ENCODE measurements around the gene CPVL. TPM values are rescaled to one million over a fixed set of nuclear protein-coding genes. Genes with fewer than 3 reads are reported as not detected.

CPVL gene
- total and polyA plus RNA-seq, 2 donors (not counting 1 experiment from before 2014, with no cell fraction given) = 2.6 TPM; not detected in 1

DNA sequence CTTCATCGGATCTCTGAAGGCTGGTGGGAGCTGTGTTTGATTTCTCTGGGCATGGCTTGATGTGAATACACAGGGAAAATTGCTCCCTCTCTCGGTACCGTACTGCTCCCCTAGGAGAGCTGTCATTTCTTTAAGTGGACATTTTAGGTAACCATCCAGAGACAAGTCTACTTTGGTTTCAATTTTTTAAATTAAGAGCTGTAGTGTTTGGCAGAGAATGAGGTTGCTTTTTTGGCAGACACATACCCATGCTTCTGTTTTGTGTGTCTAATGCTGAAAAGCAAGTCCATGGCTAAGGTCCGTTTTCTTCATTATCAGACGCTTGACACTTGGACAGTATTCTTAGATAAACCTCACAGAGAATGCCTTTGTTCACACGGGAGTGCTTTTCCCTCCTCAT lies 127.0 kb downstream of the CPVL start:
- intact Hi-C loops (cut with micrococcal nuclease) = no loop called here
- Mint-ChIP-seq H3K9me3 (ENCODE audit: insufficient read depth) (peaks cover 5% of the 10 kb centered on the region), H3K27ac (no peak overlapping the region), H3K27me3 (peaks cover 4% of the 10 kb centered on the region), H3K4me3 (no peak overlapping the region), H3K4me1 (no peaks in the 10 kb centered on the region)
- no peak overlapping the region for H3K4me3 ChIP-seq (ENCODE audit: control extremely low read depth in 1 of 5, extremely low read depth in 1 of 5, insufficient read depth in 1 of 5, low read depth in 2 of 5, low read length in 4 of 5)
- WGBS (ENCODE audit: insufficient coverage) = 94% methylated on average over 5 of the region's 6 CpGs
- ATAC-seq (ENCODE audit: low read depth) (no peak), DNase-seq (no peak)
- no peak overlapping the region for H2AFZ ChIP-seq (ENCODE audit: insufficient read depth, low read depth, low read length, poor library complexity, severe bottlenecking)
- TF ChIP-seq CTCF (IDR thresholded peaks at IDR 0.05) = no peak
- no peak for TF ChIP-seq EZH2 (IDR thresholded peaks at IDR 0.05; ENCODE audit: borderline replicate concordance, insufficient read depth, low read depth, low read length, poor library complexity, severe bottlenecking)
- H4K20me1 ChIP-seq (ENCODE audit: control insufficient read depth, insufficient read depth, low read length, poor library complexity, severe bottlenecking) = no peaks in the 10 kb centered on the region
- H3K4me2 ChIP-seq (replicated peaks; ENCODE audit: low read depth, low read length, poor library complexity, severe bottlenecking) = no peak overlapping the region
- no peak overlapping the region for H3K9ac ChIP-seq (ENCODE audit: low read length)
- H3K27ac ChIP-seq (ENCODE audit: low read length in 2 of 2) = no peak overlapping the region
- peaks cover 0 to 2% (median 0%) of the 10 kb centered on the region in 4 experiments for H3K27me3 ChIP-seq (replicated peaks in 1 of 4; ENCODE audit: control extremely low read depth in 1 of 4, control insufficient read depth in 3 of 4, insufficient read depth in 4 of 4, low read length in 3 of 4)
- H3K79me2 ChIP-seq (ENCODE audit: control insufficient read depth, insufficient read depth, low read length) = no peaks in the 10 kb centered on the region
- H3K9me3 ChIP-seq (ENCODE audit: control extremely low read depth in 1 of 3, control insufficient read depth in 2 of 3, insufficient read depth in 1 of 3, low read length in 2 of 3) = peaks cover 0 to 19% (median 3%) of the 10 kb centered on the region in 3 donors
- H3K36me3 ChIP-seq (replicated peaks in 1 of 2; ENCODE audit: control extremely low read depth in 1 of 2, control insufficient read depth in 1 of 2, extremely low read depth in 1 of 2, insufficient read depth in 2 of 2, low read length in 1 of 2) = no peaks in the 10 kb centered on the region
- no peaks in the 10 kb centered on the region for H3K4me1 ChIP-seq (ENCODE audit: control insufficient read depth in 2 of 2, insufficient read depth in 2 of 2, low read length in 2 of 2)
- ChIA-PET CTCF (no interaction called here), POLR2A (no interaction called here)

DNA sequence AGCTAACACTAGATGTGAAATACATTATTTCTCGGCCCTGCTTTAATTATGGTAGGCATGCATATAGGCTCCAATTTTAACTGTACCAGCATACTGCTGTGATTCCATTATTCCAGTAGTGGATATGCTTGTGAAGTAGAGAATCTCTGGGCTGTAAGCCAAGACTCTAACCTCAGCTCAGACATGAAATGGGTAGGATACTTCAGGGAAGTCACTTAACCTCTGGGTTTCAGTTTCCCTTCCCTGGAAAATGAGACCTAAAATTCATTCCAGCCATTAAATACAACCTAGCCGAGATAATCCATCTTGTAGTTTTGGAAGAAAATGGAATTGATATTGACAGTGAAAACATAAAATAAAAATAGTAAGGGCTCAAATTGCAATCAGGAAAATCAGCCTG lies 128.6 kb downstream of the CPVL start:
- peaks cover 4% of the 10 kb centered on the region for H3K27me3 Mint-ChIP-seq
- WGBS (ENCODE audit: insufficient coverage) = no CpG with 5 or more reads among the region's 2 CpGs
- Histone ChIP-seq H3K9me3 (ENCODE audit: control extremely low read depth in 1 of 3, control insufficient read depth in 2 of 3, insufficient read depth in 1 of 3, low read length in 2 of 3) (peaks cover 0 to 14% (median 0%) of the 10 kb centered on the region in 3 donors), H3K9ac (ENCODE audit: low read length) (no peak overlapping the region), H3K4me2 (replicated peaks; ENCODE audit: low read depth, low read length, poor library complexity, severe bottlenecking) (no peak overlapping the region), H4K20me1 (ENCODE audit: control insufficient read depth, insufficient read depth, low read length, poor library complexity, severe bottlenecking) (no peaks in the 10 kb centered on the region), H2AFZ (ENCODE audit: insufficient read depth, low read depth, low read length, poor library complexity, severe bottlenecking) (no peak overlapping the region), H3K4me1 (ENCODE audit: control insufficient read depth in 2 of 2, insufficient read depth in 2 of 2, low read length in 2 of 2) (no peaks in the 10 kb centered on the region), H3K27me3 (replicated peaks in 1 of 4; ENCODE audit: control extremely low read depth in 1 of 4, control insufficient read depth in 3 of 4, insufficient read depth in 4 of 4, low read length in 3 of 4) (peaks cover 0 to 2% (median 0%) of the 10 kb centered on the region in 4 experiments), H3K36me3 (replicated peaks in 1 of 2; ENCODE audit: control extremely low read depth in 1 of 2, control insufficient read depth in 1 of 2, extremely low read depth in 1 of 2, insufficient read depth in 2 of 2, low read length in 1 of 2) (no peaks in the 10 kb centered on the region), H3K79me2 (ENCODE audit: control insufficient read depth, insufficient read depth, low read length) (no peaks in the 10 kb centered on the region), H3K4me3 (ENCODE audit: control extremely low read depth in 1 of 5, extremely low read depth in 1 of 5, insufficient read depth in 1 of 5, low read depth in 2 of 5, low read length in 4 of 5) (no peak overlapping the region), H3K27ac (ENCODE audit: low read length in 2 of 2) (no peak overlapping the region)
- CTCF ChIA-PET = no interaction called here
- TF ChIP-seq EZH2 (IDR thresholded peaks at IDR 0.05; ENCODE audit: borderline replicate concordance, insufficient read depth, low read depth, low read length, poor library complexity, severe bottlenecking) = no peak
- TF ChIP-seq CTCF (IDR thresholded peaks at IDR 0.05) = no peak
- intact Hi-C loops (cut with micrococcal nuclease) = no loop called here
- peaks cover 2% of the 10 kb centered on the region for H3K9me3 Mint-ChIP-seq (ENCODE audit: insufficient read depth)
- no peaks in the 10 kb centered on the region for H3K4me1 Mint-ChIP-seq
- no peak overlapping the region for H3K4me3 Mint-ChIP-seq
- H3K27ac Mint-ChIP-seq = no peak overlapping the region
- POLR2A ChIA-PET = no interaction called here
- ATAC-seq (ENCODE audit: low read depth) (no peak), DNase-seq (no peak)

Measured in B cell (primary cell).